Gastrocnemius medialis (tissue), 4 donors: ENCODE data around the gene AUTS2. TPM values are rescaled to one million over a fixed set of nuclear protein-coding genes. Genes with fewer than 3 reads are reported as not detected.

Experiments used
- ATAC-seq, 2 donors: fragments of 150-250 bp; one replicate each; pipeline ENCODE4 v1.9.1; 2016
- DNase-seq, 2 donors: peaks; one replicate each; pipeline ENCODE4 v3.0.0-alpha.2; 2019
- H3K27ac ChIP-seq, 4 donors: fragments of 200-600 bp; sonication (generic); 1 replicate in 1 of 4; 2 replicates in 3 of 4; pipeline ENCODE4 v1.5.1; 2016 to 2018; ENCODE audit warnings: mild to moderate bottlenecking in 2 of 4, moderate library complexity in 1 of 4
- H3K27me3 ChIP-seq, 3 donors: fragments of 200-600 bp; sonication (generic) in 2 of 3; 1 replicate in 1 of 3; 2 replicates in 2 of 3; pipeline versions ENCODE4 v1.5.1 to v1.6.0; 2016 to 2019; ENCODE audit warnings: mild to moderate bottlenecking in 1 of 3, moderate library complexity in 1 of 3
- H3K36me3 ChIP-seq, 2 donors: fragments of 200-600 bp; sonication (generic) in 1 of 2; one replicate each; pipeline ENCODE4 v1.5.1; 2017 to 2018
- H3K4me1 ChIP-seq, 2 donors: fragments of 200-600 bp; sonication (generic) in 1 of 2; one replicate each; pipeline ENCODE4 v1.5.1; 2016 to 2017; ENCODE audit warnings: mild to moderate bottlenecking in 2 of 2
- H3K4me3 ChIP-seq, 4 donors: fragments of 200-600 bp; sonication (generic) in 3 of 4; 1 replicate in 1 of 4; 2 replicates in 3 of 4; pipeline ENCODE4 v1.5.1; 2016 to 2019; ENCODE audit warnings: mild to moderate bottlenecking in 2 of 4
- H3K9me3 ChIP-seq, 3 donors: fragments of 200-600 bp; sonication (generic) in 2 of 3; 1 replicate in 1 of 3; 2 replicates in 2 of 3; pipeline ENCODE4 v1.5.1; 2016 to 2019
- POLR2A ChIP-seq, 2 donors: fragments of 450-650 bp; IDR thresholded peaks; one replicate each; pipeline ENCODE4 v1.6.1; 2017; ENCODE audit warnings: antibody characterized with exemption in 2 of 2, mild to moderate bottlenecking in 2 of 2, moderate library complexity in 2 of 2
- in situ Hi-C, 4 donors: fragments of 200-750 bp; cut with MboI; loops; one replicate each; pipeline versions ENCODE4 v1.15.0 to v1.8.0; 2017; ENCODE audit warnings: low sequenced_read_pairs in 4 of 4
- intact Hi-C: fragments of 100-400 bp; cut with DNase I; formaldehyde crosslinking; loops from one replicate; pipeline ENCODE4 v1.15.1; 2023; ENCODE audit warnings: low total_unique reads
- total RNA-seq, 4 donors: library from RNA; depleted of rRNA; stranded (reverse); fragments of >200 nt; gene quantifications; one replicate each; pipeline versions ENCODE4 v1.1.0 to v1.2.3, GENCODE V29; 2016
- TF ChIP-seq, protein P1 (sequence below), 5 experiments: fragments of 450-650 bp in 3 of 5; fragments of 200-600 bp in 2 of 5; sonication (generic) in 2 of 5; IDR thresholded peaks in 4 of 5; conservative IDR thresholded peaks in 1 of 5; 1 replicate in 4 of 5; 2 replicates in 1 of 5; pipeline ENCODE4 v1.5.1; 2016 to 2019; ENCODE audit warnings: antibody characterized with exemption in 5 of 5, mild to moderate bottlenecking in 3 of 5, moderate library complexity in 3 of 5

Gene AUTS2
- total RNA-seq, 4 donors from 2014 or later = 2.5 to 16.2 (median 8.5) TPM

DNA sequence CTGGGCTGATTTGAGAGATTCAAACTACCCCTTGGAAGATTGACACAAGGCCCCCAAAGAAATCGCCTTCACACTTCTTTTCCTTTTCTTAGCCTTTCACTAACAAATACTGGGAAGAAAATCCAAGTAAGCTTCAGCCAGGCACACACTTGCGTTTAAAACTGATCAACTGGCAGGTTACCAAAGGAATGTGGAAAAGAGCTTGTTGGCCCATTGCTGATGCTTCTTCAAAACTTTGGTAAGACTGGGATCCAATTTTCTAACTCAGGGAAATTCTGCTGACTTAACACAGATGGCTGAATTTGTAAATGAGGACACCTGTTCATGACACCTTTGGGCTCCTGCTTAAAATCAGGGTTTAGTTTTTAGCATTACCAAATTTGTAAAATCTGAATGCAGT lies 1069.1 kb downstream of the AUTS2 start:
- DNase-seq = no peak
- in situ Hi-C loops (no loop called here), intact Hi-C loops (no loop called here)
- Histone ChIP-seq H3K27ac (no peak overlapping the region), H3K36me3 (no peaks in the 10 kb centered on the region), H3K4me3 (no peak overlapping the region), H3K27me3 (no peaks in the 10 kb centered on the region), H3K4me1 (peaks cover 7 to 20% of the 10 kb centered on the region in 2 donors), H3K9me3 (no peaks in the 10 kb centered on the region)
- ATAC-seq = no peak
- TF ChIP-seq, protein P1, sequence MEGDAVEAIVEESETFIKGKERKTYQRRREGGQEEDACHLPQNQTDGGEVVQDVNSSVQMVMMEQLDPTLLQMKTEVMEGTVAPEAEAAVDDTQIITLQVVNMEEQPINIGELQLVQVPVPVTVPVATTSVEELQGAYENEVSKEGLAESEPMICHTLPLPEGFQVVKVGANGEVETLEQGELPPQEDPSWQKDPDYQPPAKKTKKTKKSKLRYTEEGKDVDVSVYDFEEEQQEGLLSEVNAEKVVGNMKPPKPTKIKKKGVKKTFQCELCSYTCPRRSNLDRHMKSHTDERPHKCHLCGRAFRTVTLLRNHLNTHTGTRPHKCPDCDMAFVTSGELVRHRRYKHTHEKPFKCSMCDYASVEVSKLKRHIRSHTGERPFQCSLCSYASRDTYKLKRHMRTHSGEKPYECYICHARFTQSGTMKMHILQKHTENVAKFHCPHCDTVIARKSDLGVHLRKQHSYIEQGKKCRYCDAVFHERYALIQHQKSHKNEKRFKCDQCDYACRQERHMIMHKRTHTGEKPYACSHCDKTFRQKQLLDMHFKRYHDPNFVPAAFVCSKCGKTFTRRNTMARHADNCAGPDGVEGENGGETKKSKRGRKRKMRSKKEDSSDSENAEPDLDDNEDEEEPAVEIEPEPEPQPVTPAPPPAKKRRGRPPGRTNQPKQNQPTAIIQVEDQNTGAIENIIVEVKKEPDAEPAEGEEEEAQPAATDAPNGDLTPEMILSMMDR (IDR thresholded peaks at IDR 0.05 in 4 of 5, conservative IDR thresholded peaks at IDR 0.05 in 1 of 5) = no peak
- no peak for TF ChIP-seq POLR2A (IDR thresholded peaks at IDR 0.05)

DNA sequence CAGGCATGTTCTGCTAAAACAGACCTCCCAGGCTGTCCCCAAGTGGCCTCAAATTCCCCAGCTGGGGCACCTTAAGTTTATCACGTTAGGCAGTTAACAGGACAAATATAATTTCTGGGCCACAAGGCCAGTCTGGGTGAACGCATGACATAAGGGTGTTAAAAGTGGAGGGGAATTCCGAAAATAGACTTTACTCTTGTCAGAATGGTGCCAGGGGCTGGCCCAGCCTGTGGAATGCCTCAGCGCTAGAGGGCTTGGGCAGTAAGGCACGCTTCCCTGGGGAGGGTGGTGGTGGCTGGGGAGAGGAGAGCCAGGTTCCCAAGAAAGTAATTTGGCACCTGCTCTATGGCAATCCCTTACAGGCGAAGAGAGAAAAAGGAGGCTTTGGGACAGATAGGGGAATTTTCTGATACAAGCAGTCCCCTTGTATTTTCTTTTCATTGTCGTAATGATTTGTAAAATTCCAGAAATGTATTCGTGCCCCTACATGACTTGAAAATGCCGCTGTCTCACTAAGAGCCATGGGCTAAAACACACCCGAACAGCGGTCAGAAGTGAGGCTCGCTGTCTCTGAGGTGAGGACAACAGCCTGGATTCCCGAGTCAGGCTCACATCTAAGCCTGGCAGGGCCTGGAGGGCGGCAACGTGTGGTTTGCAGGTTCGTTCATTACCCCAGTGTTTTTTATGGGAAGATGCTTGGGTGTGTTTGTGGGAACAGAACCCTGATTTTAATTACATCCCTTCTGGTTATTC lies 1070.5 kb downstream of the AUTS2 start:
- Histone ChIP-seq H3K36me3 (no peaks in the 10 kb centered on the region), H3K4me3 (no peak overlapping the region), H3K4me1 (peaks cover 7 to 20% of the 10 kb centered on the region in 2 donors), H3K9me3 (no peaks in the 10 kb centered on the region), H3K27me3 (no peaks in the 10 kb centered on the region), H3K27ac (peak overlapping the region; percentile 13 to 59 (median 46))
- in situ Hi-C loops (no loop called here), intact Hi-C loops (loop anchor here (1.0 kb wide), 1 partner anchor 28 kb away; no protein-coding TSS in a partner anchor)
- no peak for TF ChIP-seq POLR2A (IDR thresholded peaks at IDR 0.05)
- TF ChIP-seq, protein P1 (IDR thresholded peaks at IDR 0.05 in 4 of 5, conservative IDR thresholded peaks at IDR 0.05 in 1 of 5) = no peak
- DNase-seq (peak; percentile 58 to 82), ATAC-seq (peak; percentile 95 to 98)

DNA sequence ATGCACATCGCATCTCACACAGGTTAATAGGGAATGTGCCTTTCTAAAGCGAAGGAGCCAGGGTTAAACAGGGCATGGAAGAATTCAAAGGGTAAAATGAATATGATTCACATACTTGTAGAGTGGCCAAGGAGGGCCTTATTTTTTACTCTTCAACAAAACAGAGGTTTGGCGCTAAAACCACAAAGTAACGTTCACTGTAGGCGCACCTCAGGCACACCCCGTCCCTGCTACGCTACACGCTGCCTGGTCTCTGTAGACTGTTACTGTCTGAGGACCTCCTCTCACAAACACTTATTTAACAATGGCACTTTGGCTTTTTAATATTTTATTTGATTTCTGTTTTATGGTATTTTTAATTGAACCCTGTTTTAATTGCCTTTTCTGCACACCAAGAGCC lies 1071.6 kb downstream of the AUTS2 start:
- ATAC-seq (no peak), DNase-seq (no peak)
- H3K27ac ChIP-seq = no peak overlapping the region
- intact Hi-C loops (no loop called here), in situ Hi-C loops (no loop called here)
- H3K36me3 ChIP-seq = no peaks in the 10 kb centered on the region
- H3K27me3 ChIP-seq = no peaks in the 10 kb centered on the region
- H3K4me1 ChIP-seq = peaks cover 7 to 20% of the 10 kb centered on the region in 2 donors
- no peak for TF ChIP-seq POLR2A (IDR thresholded peaks at IDR 0.05)
- TF ChIP-seq, protein P1 (IDR thresholded peaks at IDR 0.05 in 4 of 5, conservative IDR thresholded peaks at IDR 0.05 in 1 of 5) = no peak
- H3K4me3 ChIP-seq = no peak overlapping the region
- H3K9me3 ChIP-seq = no peaks in the 10 kb centered on the region

DNA sequence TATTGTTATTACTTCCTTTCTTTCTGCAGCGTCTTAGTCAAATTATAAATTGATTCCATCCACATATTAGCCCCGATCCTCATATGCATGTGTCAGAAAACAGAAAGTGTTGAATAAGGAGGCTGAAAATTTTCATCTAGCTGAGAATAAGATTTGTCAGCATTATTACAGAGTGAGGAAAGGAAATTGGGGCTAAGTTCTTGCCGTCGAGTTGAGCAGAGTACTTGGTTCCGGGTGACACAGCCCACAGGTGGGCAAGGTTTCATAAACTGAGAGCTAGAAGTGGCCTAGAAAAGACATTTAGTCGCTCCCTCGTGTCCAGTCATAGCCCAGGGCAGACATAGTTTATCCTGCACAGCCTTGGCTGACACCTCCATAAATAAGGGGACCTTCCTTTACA lies 1072.0 kb downstream of the AUTS2 start:
- Histone ChIP-seq H3K4me1 (peaks cover 7 to 20% of the 10 kb centered on the region in 2 donors), H3K27me3 (no peaks in the 10 kb centered on the region), H3K27ac (no peak overlapping the region), H3K36me3 (no peaks in the 10 kb centered on the region), H3K4me3 (no peak overlapping the region), H3K9me3 (no peaks in the 10 kb centered on the region)
- ATAC-seq = no peak
- no peak for DNase-seq
- no peak for TF ChIP-seq POLR2A (IDR thresholded peaks at IDR 0.05)
- TF ChIP-seq, protein P1 (IDR thresholded peaks at IDR 0.05 in 4 of 5, conservative IDR thresholded peaks at IDR 0.05 in 1 of 5) = no peak
- in situ Hi-C loops = no loop called here
- intact Hi-C loops = no loop called here
